Neutrophil (primary cell): ENCODE data around the gene SMIM29.

Source experiments
- H3K27ac ChIP-seq: fragments of 200-600 bp; sonication (generic); 2 replicates; pipeline ENCODE4 v1.5.1; 2016; ENCODE audit warnings: mild to moderate bottlenecking, moderate library complexity
- H3K27me3 ChIP-seq: fragments of 200-600 bp; sonication (generic); 2 replicates; pipeline ENCODE4 v1.6.0; 2016; ENCODE audit warnings: mild to moderate bottlenecking
- H3K36me3 ChIP-seq: fragments of 200-600 bp; sonication (generic); 2 replicates; pipeline ENCODE4 v1.5.1; 2017
- H3K4me1 ChIP-seq, 2 experiments: fragments of 200-600 bp in 1 of 2; sonication (generic) in 1 of 2; 1 replicate in 1 of 2; 2 replicates in 1 of 2; pipeline versions ENCODE4 v1.5.1 to v1.6.1; 2013 to 2016; ENCODE audit warnings: low read depth in 1 of 2, low read length in 1 of 2, mild to moderate bottlenecking in 1 of 2, moderate library complexity in 1 of 2; ENCODE audit not compliant: control insufficient read depth in 1 of 2, insufficient read depth in 1 of 2
- H3K4me3 ChIP-seq, 2 experiments: fragments of 200-600 bp in 1 of 2; sonication (generic) in 1 of 2; 1 replicate in 1 of 2; 2 replicates in 1 of 2; pipeline ENCODE4 v1.5.1; 2013 to 2016; ENCODE audit warnings: low read depth in 1 of 2, low read length in 1 of 2, mild to moderate bottlenecking in 1 of 2, moderate library complexity in 1 of 2
- H3K9me3 ChIP-seq: fragments of 200-600 bp; sonication (generic); 2 replicates; pipeline ENCODE4 v1.5.1; 2016
- TF ChIP-seq, protein P1 (sequence below): fragments of 200-600 bp; sonication (generic); IDR thresholded peaks from 2 replicates; pipeline ENCODE4 v1.5.1; 2016; ENCODE audit warnings: antibody characterized with exemption

Gene SMIM29

DNA sequence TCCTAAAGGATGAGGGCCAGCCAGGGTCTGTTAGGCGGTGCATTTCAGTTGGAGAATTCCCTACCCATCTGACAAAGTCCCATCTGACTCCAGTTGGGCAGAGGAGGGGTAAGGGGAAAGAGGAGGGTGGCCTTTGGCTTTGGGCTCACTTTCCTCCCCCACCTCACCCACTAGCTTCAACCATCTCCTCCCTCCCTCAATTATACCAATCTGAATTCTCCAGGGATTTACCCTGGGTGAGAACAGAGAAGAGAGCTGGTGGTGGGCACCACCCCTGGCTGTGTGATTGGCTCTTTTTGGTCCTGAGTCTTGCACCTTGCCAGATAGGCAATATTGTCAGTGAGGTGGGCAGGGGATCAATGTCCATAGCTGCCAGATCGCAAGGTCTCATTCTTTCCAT is 8.9 kb downstream of the SMIM29 start:
- H3K27ac ChIP-seq = no peak overlapping the region
- H3K4me3 ChIP-seq = no peak overlapping the region
- no peaks in the 10 kb centered on the region for H3K36me3 ChIP-seq
- H3K4me1 ChIP-seq = peaks cover 19 to 32% of the 10 kb centered on the region in 2 experiments
- H3K9me3 ChIP-seq = no peaks in the 10 kb centered on the region
- TF ChIP-seq, protein P1, sequence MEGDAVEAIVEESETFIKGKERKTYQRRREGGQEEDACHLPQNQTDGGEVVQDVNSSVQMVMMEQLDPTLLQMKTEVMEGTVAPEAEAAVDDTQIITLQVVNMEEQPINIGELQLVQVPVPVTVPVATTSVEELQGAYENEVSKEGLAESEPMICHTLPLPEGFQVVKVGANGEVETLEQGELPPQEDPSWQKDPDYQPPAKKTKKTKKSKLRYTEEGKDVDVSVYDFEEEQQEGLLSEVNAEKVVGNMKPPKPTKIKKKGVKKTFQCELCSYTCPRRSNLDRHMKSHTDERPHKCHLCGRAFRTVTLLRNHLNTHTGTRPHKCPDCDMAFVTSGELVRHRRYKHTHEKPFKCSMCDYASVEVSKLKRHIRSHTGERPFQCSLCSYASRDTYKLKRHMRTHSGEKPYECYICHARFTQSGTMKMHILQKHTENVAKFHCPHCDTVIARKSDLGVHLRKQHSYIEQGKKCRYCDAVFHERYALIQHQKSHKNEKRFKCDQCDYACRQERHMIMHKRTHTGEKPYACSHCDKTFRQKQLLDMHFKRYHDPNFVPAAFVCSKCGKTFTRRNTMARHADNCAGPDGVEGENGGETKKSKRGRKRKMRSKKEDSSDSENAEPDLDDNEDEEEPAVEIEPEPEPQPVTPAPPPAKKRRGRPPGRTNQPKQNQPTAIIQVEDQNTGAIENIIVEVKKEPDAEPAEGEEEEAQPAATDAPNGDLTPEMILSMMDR = no peak
- H3K27me3 ChIP-seq = peaks cover 5% of the 10 kb centered on the region

DNA sequence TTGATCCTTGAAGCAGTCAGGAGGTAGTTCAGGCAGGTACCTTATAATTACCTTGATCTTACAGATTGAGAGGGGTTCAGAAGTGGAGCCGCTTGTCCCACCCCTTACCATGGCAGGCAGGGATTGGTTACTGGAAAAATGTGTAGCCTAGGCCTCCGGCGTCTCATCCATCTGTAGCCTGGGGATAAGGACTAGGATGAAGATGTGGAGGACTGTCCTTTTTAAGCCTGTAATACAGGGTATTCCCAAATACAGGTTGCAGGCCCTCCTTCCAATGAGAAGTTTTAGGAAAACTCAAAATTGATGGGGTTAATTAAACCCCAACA is 9.3 kb downstream of the SMIM29 start:
- Histone ChIP-seq H3K27me3 (peaks cover 5% of the 10 kb centered on the region), H3K9me3 (no peaks in the 10 kb centered on the region), H3K36me3 (no peaks in the 10 kb centered on the region), H3K4me3 (no peak overlapping the region), H3K4me1 (peaks cover 19 to 29% of the 10 kb centered on the region in 2 experiments), H3K27ac (no peak overlapping the region)
- TF ChIP-seq, protein P1 = no peak

DNA sequence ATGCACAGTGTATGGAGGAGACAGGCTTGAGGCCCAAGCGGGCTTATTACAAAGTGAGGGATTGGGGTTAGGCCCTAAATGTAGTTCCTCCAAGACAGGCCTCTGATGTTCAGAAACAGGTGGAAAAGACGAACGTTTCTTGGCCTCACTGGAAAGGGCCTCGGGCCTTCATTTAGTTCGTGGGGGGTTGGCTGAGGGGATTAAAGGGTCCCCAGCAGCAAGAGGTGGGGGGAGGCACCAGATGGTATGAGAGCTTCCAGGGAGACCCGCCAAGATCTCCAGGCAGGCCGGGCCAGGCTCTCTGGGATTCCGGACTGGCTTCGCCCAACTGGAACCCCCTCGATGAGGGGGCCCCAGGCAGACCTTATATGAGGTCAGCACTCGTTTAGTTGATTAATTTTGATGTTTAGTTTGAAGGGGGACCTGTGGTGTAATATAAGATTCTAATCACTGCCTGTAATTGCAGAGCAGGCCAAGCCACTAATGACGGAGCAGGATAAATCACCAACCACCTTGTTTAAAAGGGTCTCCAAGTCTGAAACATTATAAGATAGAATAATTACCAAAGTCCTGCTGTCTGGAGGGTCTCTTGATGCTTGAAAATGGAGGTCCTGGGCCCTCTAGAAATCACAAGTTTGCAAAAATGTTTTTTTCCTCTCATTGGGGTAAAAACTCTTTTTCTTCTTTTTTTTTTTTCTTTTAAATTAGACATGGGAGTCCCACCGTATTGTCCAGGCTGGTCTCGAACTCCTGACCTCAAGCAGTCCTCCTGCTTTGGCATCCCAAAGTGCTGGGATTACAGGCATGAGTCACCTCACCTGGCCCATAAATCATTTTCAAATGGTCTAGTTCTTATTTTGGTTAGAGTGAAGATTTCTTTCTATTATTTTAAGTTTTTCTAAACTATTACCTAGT is 10.0 kb downstream of the SMIM29 start:
- Histone ChIP-seq H3K4me1 (peaks cover 19 to 23% of the 10 kb centered on the region in 2 experiments), H3K36me3 (no peaks in the 10 kb centered on the region), H3K27me3 (peaks cover 5% of the 10 kb centered on the region), H3K9me3 (no peaks in the 10 kb centered on the region), H3K27ac (no peak overlapping the region), H3K4me3 (peak overlapping the region; percentile 67 to 84)
- TF ChIP-seq, protein P1 = no peak

DNA sequence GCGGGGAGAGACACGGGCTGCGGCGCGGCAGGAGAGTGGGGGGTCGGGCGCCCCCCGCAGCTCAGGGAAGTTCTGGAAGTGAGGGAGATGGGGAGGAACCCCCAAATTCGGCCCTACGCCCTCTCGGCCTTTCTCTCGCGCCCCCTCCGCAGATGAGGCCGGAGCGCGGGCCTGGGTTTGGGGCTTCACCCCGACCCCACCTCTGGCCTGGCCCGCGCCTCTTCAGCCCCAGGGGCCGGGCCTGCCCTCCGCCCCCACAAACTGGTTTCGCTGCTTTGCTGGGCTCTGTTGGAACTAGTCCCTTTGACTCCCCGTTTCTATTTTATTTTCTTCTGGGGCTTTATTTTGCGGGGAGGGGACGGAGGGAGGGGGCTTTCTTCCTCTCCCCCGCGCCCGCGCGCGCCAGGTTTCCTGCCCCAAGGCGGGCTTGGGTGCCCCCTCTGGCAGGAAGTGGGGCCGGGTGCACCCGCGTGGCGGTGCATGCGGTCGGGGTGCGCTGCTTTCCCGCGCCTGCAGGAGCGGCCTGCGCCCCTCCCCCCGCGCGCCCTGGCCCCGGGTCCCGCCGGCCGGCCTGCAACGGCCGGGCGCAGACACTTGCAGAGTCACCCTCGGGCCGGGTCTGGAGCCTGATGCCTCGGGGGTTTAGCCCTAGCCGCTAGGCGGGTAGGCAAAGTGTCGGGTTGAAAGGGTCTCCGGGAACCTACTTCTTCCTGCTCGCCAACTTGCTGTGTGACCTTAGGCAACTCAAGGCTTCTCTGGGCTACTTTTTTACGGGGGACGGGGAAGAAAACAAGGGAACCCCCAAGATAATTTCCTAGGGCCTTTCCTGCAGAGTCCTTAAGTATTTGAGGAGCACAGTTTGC is 10.9 kb downstream of the SMIM29 start:
- no peaks in the 10 kb centered on the region for H3K36me3 ChIP-seq
- no peaks in the 10 kb centered on the region for H3K9me3 ChIP-seq
- H3K4me1 ChIP-seq = peaks cover 19 to 22% of the 10 kb centered on the region in 2 experiments
- peak overlapping the region; percentile 67 to 84 for H3K4me3 ChIP-seq
- TF ChIP-seq, protein P1 = peak; percentile 31
- H3K27me3 ChIP-seq = peaks cover 5% of the 10 kb centered on the region
- H3K27ac ChIP-seq = peak overlapping the region; percentile 56

DNA sequence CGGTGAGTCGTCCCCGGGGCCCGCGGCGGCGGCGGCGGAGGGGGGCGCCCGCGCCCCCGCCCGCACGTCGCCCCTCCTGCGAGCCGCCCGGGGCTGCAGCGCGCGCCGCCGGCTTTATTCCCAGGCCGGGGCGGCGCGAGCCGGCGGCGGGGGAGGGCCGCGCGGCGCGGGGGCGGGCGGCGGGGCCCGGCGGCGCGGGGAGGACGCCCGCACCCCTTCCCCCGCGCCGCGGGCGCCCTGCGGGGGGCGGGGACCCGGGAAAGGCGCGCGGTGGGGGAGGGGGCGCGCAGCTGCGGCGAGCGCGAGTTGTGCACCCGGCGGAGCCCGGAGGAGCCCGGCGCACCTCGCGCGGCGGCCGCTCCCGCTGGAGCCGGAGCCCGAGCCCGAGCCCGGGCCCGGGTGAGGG is 11.5 kb downstream of the SMIM29 start:
- H3K9me3 ChIP-seq = no peaks in the 10 kb centered on the region
- peak overlapping the region; percentile 92 for H3K27ac ChIP-seq
- no peaks in the 10 kb centered on the region for H3K36me3 ChIP-seq
- H3K4me3 ChIP-seq = peak overlapping the region; percentile 67 to 84
- peaks cover 19 to 22% of the 10 kb centered on the region in 2 experiments for H3K4me1 ChIP-seq
- TF ChIP-seq, protein P1 = no peak
- H3K27me3 ChIP-seq = peaks cover 5% of the 10 kb centered on the region
